ENCODE measurements around the gene EHMT1. TPM values are rescaled to one million over a fixed set of nuclear protein-coding genes. Genes with fewer than 3 reads are reported as not detected.

Gene EHMT1
- total and polyA plus RNA-seq, 2 experiments from 2014 or later: 46.0 to 47.7 TPM

DNA sequence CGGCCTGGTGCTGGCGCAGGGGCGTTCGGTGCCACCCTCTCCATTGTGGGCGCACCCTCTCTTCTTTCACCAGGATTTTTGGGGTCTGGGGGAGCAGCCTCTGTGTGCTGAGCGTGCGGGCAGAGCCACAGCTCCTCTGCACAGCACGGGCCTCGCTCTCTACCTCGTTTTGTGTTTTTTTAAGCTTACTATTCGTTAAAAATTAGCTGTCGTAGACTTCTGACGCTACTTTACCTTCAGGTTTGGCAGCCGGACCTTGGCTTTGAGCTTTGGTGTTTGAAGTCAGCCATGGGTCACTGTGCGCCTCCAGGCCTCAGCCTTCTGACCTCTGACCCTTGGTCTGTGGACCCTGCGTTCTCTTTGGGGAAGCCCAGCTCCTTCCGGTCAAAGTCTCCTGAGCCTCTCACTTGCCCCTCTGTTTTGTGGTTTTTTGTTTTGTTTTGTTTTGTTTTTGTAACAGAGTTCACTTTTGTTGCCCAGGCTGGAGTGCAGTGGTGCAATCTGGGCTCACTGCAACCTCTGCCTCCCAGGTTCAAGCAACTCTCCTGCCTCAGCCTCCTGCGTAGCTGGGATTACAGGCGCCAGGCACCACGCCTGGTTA lies 170.6 kb downstream of the EHMT1 start:
- H3K36me3 ChIP-seq (replicated peaks; ENCODE audit: insufficient read depth, low read depth): no peaks in the 10 kb centered on the region
- H3K4me2 ChIP-seq: no peak overlapping the region
- H3K4me3 ChIP-seq: no peak overlapping the region
- H3K9me2 ChIP-seq (replicated peaks; ENCODE audit: insufficient read depth): no peaks in the 10 kb centered on the region
- DNase-seq (ENCODE audit: low spot score): no peak
- no peaks in the 10 kb centered on the region for H3K27me3 ChIP-seq
- no peak for TF ChIP-seq EZH2phosphoT487 (IDR thresholded peaks at IDR 0.05; ENCODE audit: low read depth, severe bottlenecking, unreplicated experiment)
- TF ChIP-seq EZH2 (IDR thresholded peaks at IDR 0.05; ENCODE audit: borderline replicate concordance): no peak
- no peak for TF ChIP-seq CTCF (IDR thresholded peaks at IDR 0.05; ENCODE audit: poor library complexity)
- H2AFZ ChIP-seq: no peak overlapping the region
- H4K20me1 ChIP-seq (ENCODE audit: insufficient read depth, poor library complexity, severe bottlenecking): no peaks in the 10 kb centered on the region
- H3K27ac ChIP-seq: no peak overlapping the region
- H3K9me3 ChIP-seq (ENCODE audit: low read depth): no peaks in the 10 kb centered on the region
- no peaks in the 10 kb centered on the region for H3K4me1 ChIP-seq (ENCODE audit: insufficient read depth)
- no peaks in the 10 kb centered on the region for H3K79me2 ChIP-seq
- WGBS (ENCODE audit: low lambda C conversion rate, missing lambda C conversion rate): 89% methylated on average over 20 of the region's 20 CpGs

GRCh38 chr9:137791947-137792346 lies 173.1 kb downstream of the EHMT1 start:
- Histone ChIP-seq H3K4me2 (no peak overlapping the region), H3K9me3 (ENCODE audit: low read depth) (no peaks in the 10 kb centered on the region), H3K79me2 (no peaks in the 10 kb centered on the region), H3K27me3 (no peaks in the 10 kb centered on the region), H3K4me3 (no peak overlapping the region), H3K36me3 (replicated peaks; ENCODE audit: insufficient read depth, low read depth) (no peaks in the 10 kb centered on the region), H3K4me1 (ENCODE audit: insufficient read depth) (no peaks in the 10 kb centered on the region), H2AFZ (no peak overlapping the region), H3K27ac (no peak overlapping the region), H3K9me2 (replicated peaks; ENCODE audit: insufficient read depth) (no peaks in the 10 kb centered on the region), H4K20me1 (ENCODE audit: insufficient read depth, poor library complexity, severe bottlenecking) (no peaks in the 10 kb centered on the region)
- TF ChIP-seq CTCF (IDR thresholded peaks at IDR 0.05; ENCODE audit: poor library complexity): no peak
- TF ChIP-seq EZH2 (IDR thresholded peaks at IDR 0.05; ENCODE audit: borderline replicate concordance): no peak
- TF ChIP-seq EZH2phosphoT487 (IDR thresholded peaks at IDR 0.05; ENCODE audit: low read depth, severe bottlenecking, unreplicated experiment): no peak
- 97% methylated on average over 7 of the region's 7 CpGs for WGBS (ENCODE audit: low lambda C conversion rate, missing lambda C conversion rate)
- DNase-seq (ENCODE audit: low spot score): no peak

DNA sequence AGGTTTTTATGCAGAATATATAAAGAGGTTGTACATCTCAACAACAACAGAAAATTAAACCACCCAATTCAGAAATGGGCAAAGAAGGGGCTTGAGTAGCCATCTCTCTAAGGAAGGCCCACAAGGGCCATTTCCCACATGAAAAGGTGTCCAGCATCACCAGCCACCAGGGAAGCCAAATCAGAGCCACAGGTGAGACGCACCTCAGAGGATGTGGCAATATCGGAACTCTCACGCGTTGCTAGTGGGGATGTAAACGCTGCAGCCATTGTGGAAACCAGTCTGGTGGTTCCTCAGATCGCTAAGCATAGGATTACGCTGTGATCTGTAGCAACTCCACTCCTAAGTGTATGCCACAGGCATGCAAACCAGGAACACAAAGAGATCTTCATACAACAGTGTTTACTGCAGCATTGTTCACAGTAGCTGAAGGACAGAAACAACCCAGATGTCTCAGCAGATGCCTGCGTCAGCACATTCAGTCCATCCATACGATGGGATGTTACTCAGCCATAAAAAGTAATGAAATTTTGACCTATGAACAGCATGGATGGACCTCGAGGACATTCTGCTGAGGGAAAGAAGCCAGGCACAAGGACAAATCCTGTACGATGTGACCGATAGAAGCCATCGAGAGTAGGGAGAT lies 174.5 kb downstream of the EHMT1 start:
- no peaks in the 10 kb centered on the region for H3K36me3 ChIP-seq (replicated peaks; ENCODE audit: insufficient read depth, low read depth)
- no peaks in the 10 kb centered on the region for H3K79me2 ChIP-seq

More for the DNA sequence above, 174.5 kb downstream of the EHMT1 start:
- no peak for TF ChIP-seq CTCF (IDR thresholded peaks at IDR 0.05; ENCODE audit: poor library complexity)
- no peak for TF ChIP-seq EZH2 (IDR thresholded peaks at IDR 0.05; ENCODE audit: borderline replicate concordance)
- no peak for TF ChIP-seq EZH2phosphoT487 (IDR thresholded peaks at IDR 0.05; ENCODE audit: low read depth, severe bottlenecking, unreplicated experiment)
- no peak overlapping the region for H3K4me2 ChIP-seq
- H3K4me1 ChIP-seq (ENCODE audit: insufficient read depth): no peaks in the 10 kb centered on the region
- H3K9me3 ChIP-seq (ENCODE audit: low read depth): no peaks in the 10 kb centered on the region
- no peaks in the 10 kb centered on the region for H3K9me2 ChIP-seq (replicated peaks; ENCODE audit: insufficient read depth)
- no peak overlapping the region for H3K27ac ChIP-seq
- no peaks in the 10 kb centered on the region for H3K27me3 ChIP-seq
- no peak overlapping the region for H2AFZ ChIP-seq
- 97% methylated on average over 13 of the region's 13 CpGs for WGBS (ENCODE audit: low lambda C conversion rate, missing lambda C conversion rate)
- no peak overlapping the region for H3K4me3 ChIP-seq
- H4K20me1 ChIP-seq (ENCODE audit: insufficient read depth, poor library complexity, severe bottlenecking): no peaks in the 10 kb centered on the region
- no peak for DNase-seq (ENCODE audit: low spot score)
